ENCODE measurements around the gene MANEA. TPM values are rescaled to one million over a fixed set of nuclear protein-coding genes. Genes with fewer than 3 reads are reported as not detected.
A peak's percentile ranks its signal among the peaks of the same experiment; 100 is the strongest.

MANEA gene
- total and polyA plus RNA-seq, 10 of the 15 experiments (the other 5 are each of a cell fraction or from before 2014, with no cell fraction given): 5.8 to 19.5 (median 12.5) TPM

DNA sequence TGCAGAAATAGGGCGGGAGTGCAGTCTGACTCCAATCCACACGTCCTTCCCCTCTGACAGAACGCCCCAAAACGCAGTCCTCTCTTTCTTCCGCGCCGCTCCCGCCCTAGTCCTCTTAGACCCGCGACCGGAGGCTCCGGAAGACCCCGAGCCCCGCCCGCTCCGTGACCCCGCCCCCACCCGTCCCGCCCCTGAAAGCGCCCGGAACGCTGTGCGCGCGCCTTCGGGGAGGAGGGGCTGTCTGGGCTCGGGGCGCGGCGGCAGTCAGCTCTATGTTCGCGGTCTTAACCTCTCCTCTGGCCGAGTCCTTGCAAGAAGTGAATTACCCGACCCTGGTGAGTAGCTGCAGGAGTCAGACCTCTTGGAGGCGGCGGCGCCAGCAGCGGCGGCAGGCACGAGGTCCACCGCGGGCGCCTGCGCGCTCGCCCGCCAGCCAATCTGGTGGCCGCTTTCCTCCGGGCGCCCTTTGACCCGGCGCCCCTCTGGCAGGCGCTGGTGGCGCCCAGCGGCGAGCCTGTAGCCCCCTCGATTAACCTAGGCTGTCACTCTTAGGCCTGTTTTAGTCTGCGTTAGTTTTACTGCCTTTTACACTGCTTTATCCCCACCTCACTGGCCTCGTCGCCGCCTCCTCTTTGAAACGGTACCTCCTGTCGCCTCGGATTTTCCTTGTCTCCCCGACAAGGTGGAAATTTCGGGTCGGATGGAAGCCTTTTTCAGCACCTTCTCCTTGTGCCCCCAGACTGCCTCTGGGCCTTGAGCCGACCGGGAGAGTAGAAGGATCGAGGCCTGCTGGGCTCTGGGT, at the start of gene MANEA (continued):
- no peak; a peak in 1 of 4 replicates for TF ChIP-seq IKZF2 (IDR thresholded peaks at IDR 0.05)
- TF ChIP-seq ZNF384 (IDR thresholded peaks at IDR 0.05; ENCODE audit: borderline replicate concordance, low read depth, low read length): no peak
- TF ChIP-seq, protein P1, sequence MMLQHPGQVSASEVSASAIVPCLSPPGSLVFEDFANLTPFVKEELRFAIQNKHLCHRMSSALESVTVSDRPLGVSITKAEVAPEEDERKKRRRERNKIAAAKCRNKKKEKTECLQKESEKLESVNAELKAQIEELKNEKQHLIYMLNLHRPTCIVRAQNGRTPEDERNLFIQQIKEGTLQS (IDR thresholded peaks at IDR 0.05; ENCODE audit: borderline replicate concordance, extremely low read depth, low read depth, low read length): no peak
- 0 out of 2 replicates have a peak, but pooled peaks have one; percentile 44 for TF ChIP-seq ZNF592 (IDR thresholded peaks at IDR 0.05)
- no peak for TF ChIP-seq RAD21 (IDR thresholded peaks at IDR 0.05; ENCODE audit: insufficient read depth, low read depth, low read length)
- no peak for TF ChIP-seq ATF2 (IDR thresholded peaks at IDR 0.05; ENCODE audit: low read length)
- no peak for TF ChIP-seq ZSCAN29 (IDR thresholded peaks at IDR 0.05)
- TF ChIP-seq NR2F1 (conservative IDR thresholded peaks at IDR 0.05): peak; percentile 98
- TF ChIP-seq SIN3A (IDR thresholded peaks at IDR 0.05; ENCODE audit: low read depth, low read length): no peak
- TF ChIP-seq EP300 (IDR thresholded peaks at IDR 0.05; ENCODE audit: borderline replicate concordance in 1 of 2, control insufficient read depth in 1 of 2, low read depth in 2 of 2, low read length in 2 of 2): no peak
- TF ChIP-seq, protein P2, sequence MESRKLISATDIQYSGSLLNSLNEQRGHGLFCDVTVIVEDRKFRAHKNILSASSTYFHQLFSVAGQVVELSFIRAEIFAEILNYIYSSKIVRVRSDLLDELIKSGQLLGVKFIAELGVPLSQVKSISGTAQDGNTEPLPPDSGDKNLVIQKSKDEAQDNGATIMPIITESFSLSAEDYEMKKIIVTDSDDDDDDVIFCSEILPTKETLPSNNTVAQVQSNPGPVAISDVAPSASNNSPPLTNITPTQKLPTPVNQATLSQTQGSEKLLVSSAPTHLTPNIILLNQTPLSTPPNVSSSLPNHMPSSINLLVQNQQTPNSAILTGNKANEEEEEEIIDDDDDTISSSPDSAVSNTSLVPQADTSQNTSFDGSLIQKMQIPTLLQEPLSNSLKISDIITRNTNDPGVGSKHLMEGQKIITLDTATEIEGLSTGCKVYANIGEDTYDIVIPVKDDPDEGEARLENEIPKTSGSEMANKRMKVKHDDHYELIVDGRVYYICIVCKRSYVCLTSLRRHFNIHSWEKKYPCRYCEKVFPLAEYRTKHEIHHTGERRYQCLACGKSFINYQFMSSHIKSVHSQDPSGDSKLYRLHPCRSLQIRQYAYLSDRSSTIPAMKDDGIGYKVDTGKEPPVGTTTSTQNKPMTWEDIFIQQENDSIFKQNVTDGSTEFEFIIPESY (IDR thresholded peaks at IDR 0.05): no peak
- TF ChIP-seq BACH1 (IDR thresholded peaks at IDR 0.05; ENCODE audit: borderline replicate concordance): peak; percentile 57; the same call in 1 of the 2 replicates
- TF ChIP-seq SRF (IDR thresholded peaks at IDR 0.05; ENCODE audit: low read depth in 2 of 2, low read length in 2 of 2): no peak
- TF ChIP-seq SMARCA5 (IDR thresholded peaks at IDR 0.05): 0 out of 2 replicates have a peak, but pooled peaks have one; percentile 23
- no peak for TF ChIP-seq RFX5 (IDR thresholded peaks at IDR 0.05; ENCODE audit: low read depth, low read length)
- TF ChIP-seq CHD2 (IDR thresholded peaks at IDR 0.05; ENCODE audit: borderline replicate concordance, low read depth, low read length): no peak
- no peak for TF ChIP-seq PAX8 (IDR thresholded peaks at IDR 0.05)
- 0 out of 2 replicates have a peak, but pooled peaks have one; percentile 45 for TF ChIP-seq RBBP5 (conservative IDR thresholded peaks at IDR 0.05)
- no peak for TF ChIP-seq HDAC2 (IDR thresholded peaks at IDR 0.05)
